Measurements from ENCODE around the gene SDHA. TPM values are rescaled to one million over a fixed set of nuclear protein-coding genes. Genes with fewer than 3 reads are reported as not detected.

The SDHA gene
- total and polyA plus RNA-seq, 9 of the 15 experiments (the other 6 are each of a cell fraction or from before 2014, with no cell fraction given): 82.9 to 191 (median 130) TPM

DNA sequence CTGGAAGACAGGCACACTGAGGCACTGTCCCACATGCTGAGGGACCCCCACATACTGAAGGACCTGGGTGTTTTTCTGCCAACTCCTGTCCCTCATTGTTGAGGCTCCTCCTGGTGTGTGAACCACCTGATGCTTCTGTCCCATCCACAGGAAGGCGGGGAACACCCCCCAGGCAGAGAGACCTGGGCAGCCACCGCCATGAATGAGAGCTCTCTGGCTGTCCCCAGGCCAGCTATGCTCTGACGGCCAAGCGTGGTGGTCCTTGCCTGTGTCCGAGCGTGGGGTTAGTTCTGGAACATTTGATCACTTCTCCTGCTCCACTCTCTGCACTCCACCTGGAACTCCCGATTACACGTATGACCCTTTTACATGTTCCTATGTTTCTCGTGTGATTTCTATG, 38.7 kb upstream of the SDHA start:
- Histone ChIP-seq H3K79me2 (ENCODE audit: control insufficient read depth, insufficient read depth, low read length) (no peaks in the 10 kb centered on the region), H2AFZ (ENCODE audit: low read depth, low read length) (no peak overlapping the region), H3K36me3 (ENCODE audit: control insufficient read depth, insufficient read depth, low read length) (no peaks in the 10 kb centered on the region), H3K4me1 (replicated peaks in 1 of 2; ENCODE audit: control insufficient read depth in 2 of 2, insufficient read depth in 2 of 2, low read length in 2 of 2) (peaks cover 0 to 8% of the 10 kb centered on the region in 2 experiments; a peak in 1 of 5 replicates), H4K20me1 (replicated peaks; ENCODE audit: control insufficient read depth, insufficient read depth, low read length) (peaks cover 12% of the 10 kb centered on the region), H3K27me3 (ENCODE audit: control insufficient read depth in 2 of 2, insufficient read depth in 2 of 2, low read length in 2 of 2) (peaks cover 70 to 81% of the 10 kb centered on the region in 2 experiments), H3K9me3 (replicated peaks; ENCODE audit: control insufficient read depth, insufficient read depth, low read depth, low read length) (no peaks in the 10 kb centered on the region), H3K9ac (ENCODE audit: insufficient read depth in 1 of 2, low read depth in 2 of 2, low read length in 2 of 2) (no peak overlapping the region), H3K9me1 (ENCODE audit: control insufficient read depth, insufficient read depth, low read length) (no peaks in the 10 kb centered on the region), H3K27ac (ENCODE audit: extremely low read depth, low read depth, low read length) (no peak overlapping the region), H3K4me2 (ENCODE audit: insufficient read depth, low read length) (no peak overlapping the region), H3K4me3 (no peak overlapping the region)
- FAIRE-seq (no peak), ATAC-seq (no peak), DNase-seq (ENCODE audit: extremely low read depth in 1 of 4, low spot score in 3 of 4) (no peak)
- TF ChIP-seq ZFP1 (CRISPR knock-in tag; IDR thresholded peaks at IDR 0.05) (no peak), ZFPM2 (CRISPR knock-in tag; IDR thresholded peaks at IDR 0.05) (no peak), SMAD2 (IDR thresholded peaks at IDR 0.05; ENCODE audit: low read depth, low read length) (no peak), ZNF408 (CRISPR knock-in tag; IDR thresholded peaks at IDR 0.05; ENCODE audit: low read depth) (0 out of 2 replicates have a peak, but pooled peaks have one; percentile 23), ZNF561 (CRISPR knock-in tag; conservative IDR thresholded peaks at IDR 0.05) (no peak)
- TF ChIP-seq, protein P1, sequence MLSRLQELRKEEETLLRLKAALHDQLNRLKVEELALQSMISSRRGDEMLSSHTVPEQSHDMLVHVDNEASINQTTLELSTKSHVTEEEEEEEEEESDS (CRISPR knock-in tag; IDR thresholded peaks at IDR 0.05): no peak
- in situ Hi-C loops (cut with MboI) (no loop called here), intact Hi-C loops (cut with micrococcal nuclease) (no loop called here)
- CTCF ChIA-PET (ENCODE audit: low intra/inter-chr PET ratio): no interaction called here
- POLR2A ChIA-PET: no interaction called here
- 1% methylated on average over 9 of the region's 9 CpGs for WGBS (ENCODE audit: insufficient coverage, low coverage, missing lambda C conversion rate)
- BruUV-seq (replicated peaks): no TSS peak

All from K562 (cell line).